ENCODE results near the gene CARS2. TPM values are rescaled to one million over a fixed set of nuclear protein-coding genes. Genes with fewer than 3 reads are reported as not detected.

The CARS2 gene
- total RNA-seq, 2 experiments from 2014 or later: 51.8 to 53.5 TPM

- H3K9me3 Mint-ChIP-seq: no peaks in the 10 kb centered on the region
- DNase-seq: no peak
- no peaks in the 10 kb centered on the region for H3K27me3 Mint-ChIP-seq
- CTCF ChIA-PET: interaction anchor here (1.0 to 1.2 kb wide), 2 partner anchors 8 to 259 kb away, joined by 3 read pairs; no protein-coding TSS in a partner anchor
- peaks cover 24% of the 10 kb centered on the region for H3K36me3 Mint-ChIP-seq (ENCODE audit: low read depth)
- POLR2A ChIA-PET: interaction anchor here (2.2 kb wide), 1 partner anchor 30 kb away, joined by 11 read pairs; the partner anchor contains the start of gene NAXD
- no peak overlapping the region for H3K4me3 Mint-ChIP-seq
- H3K4me1 Mint-ChIP-seq: peaks cover 3% of the 10 kb centered on the region
- H3K27ac Mint-ChIP-seq: no peak overlapping the region
These were observed 60.2 kb downstream of the CARS2 start for GRCh38 chr13:110645750-110646149.

GRCh38 chr13:110644892-110645521 is 60.9 kb downstream of the CARS2 start:
- ChIA-PET CTCF (interaction anchor here (0.9 to 1.4 kb wide), 7 partner anchors 9 to 260 kb away, joined by 3 to 9 read pairs (median 4); no protein-coding TSS in a partner anchor), POLR2A (interaction anchor here (1.1 to 2.2 kb wide), 3 partner anchors 29 to 70 kb away, joined by 4 to 11 read pairs (median 6); partner anchors contain the start of gene NAXD)
- H3K4me1 Mint-ChIP-seq: peaks cover 3% of the 10 kb centered on the region
- H3K27ac Mint-ChIP-seq: no peak overlapping the region
- no peak overlapping the region for H3K4me3 Mint-ChIP-seq
- no peaks in the 10 kb centered on the region for H3K27me3 Mint-ChIP-seq
- no peaks in the 10 kb centered on the region for H3K9me3 Mint-ChIP-seq
- DNase-seq: peak; percentile 64
- peaks cover 29% of the 10 kb centered on the region for H3K36me3 Mint-ChIP-seq (ENCODE audit: low read depth)

- no peaks in the 10 kb centered on the region for H3K27me3 Mint-ChIP-seq
- peaks cover 3% of the 10 kb centered on the region for H3K4me1 Mint-ChIP-seq
- POLR2A ChIA-PET: interaction anchor here (1.5 to 2.2 kb wide), 2 partner anchors 28 to 69 kb away, joined by 6 to 11 read pairs; partner anchors contain the start of gene NAXD
- CTCF ChIA-PET: interaction anchor here (1.3 to 1.4 kb wide), 3 partner anchors 156 to 178 kb away, joined by 4 to 9 read pairs (median 4); no protein-coding TSS in a partner anchor
- DNase-seq: no peak
- peaks cover 39% of the 10 kb centered on the region for H3K36me3 Mint-ChIP-seq (ENCODE audit: low read depth)
- H3K9me3 Mint-ChIP-seq: no peaks in the 10 kb centered on the region
- no peak overlapping the region for H3K4me3 Mint-ChIP-seq
- H3K27ac Mint-ChIP-seq: no peak overlapping the region
These were observed 62.0 kb downstream of the CARS2 start for GRCh38 chr13:110643768-110644421.

GRCh38 chr13:110643324-110643723 is 62.6 kb downstream of the CARS2 start:
- peaks cover 42% of the 10 kb centered on the region for H3K36me3 Mint-ChIP-seq (ENCODE audit: low read depth)
- DNase-seq: no peak
- H3K4me3 Mint-ChIP-seq: no peak overlapping the region
- CTCF ChIA-PET: no interaction called here
- POLR2A ChIA-PET: no interaction called here
- H3K4me1 Mint-ChIP-seq: peaks cover 3% of the 10 kb centered on the region
- H3K27me3 Mint-ChIP-seq: no peaks in the 10 kb centered on the region
- H3K27ac Mint-ChIP-seq: no peak overlapping the region
- no peaks in the 10 kb centered on the region for H3K9me3 Mint-ChIP-seq

- CTCF ChIA-PET: no interaction called here
- no peak overlapping the region for H3K4me3 Mint-ChIP-seq
- H3K4me1 Mint-ChIP-seq: peaks cover 3% of the 10 kb centered on the region
- peaks cover 41% of the 10 kb centered on the region for H3K36me3 Mint-ChIP-seq (ENCODE audit: low read depth)
- POLR2A ChIA-PET: no interaction called here
- no peak overlapping the region for H3K27ac Mint-ChIP-seq
- DNase-seq: no peak
- H3K9me3 Mint-ChIP-seq: no peaks in the 10 kb centered on the region
- no peaks in the 10 kb centered on the region for H3K27me3 Mint-ChIP-seq
These were observed 63.5 kb downstream of the CARS2 start for GRCh38 chr13:110642291-110642981.

GRCh38 chr13:110641055-110642015 is 64.6 kb downstream of the CARS2 start:
- DNase-seq: no peak
- Mint-ChIP-seq H3K27ac (no peak overlapping the region), H3K9me3 (no peaks in the 10 kb centered on the region), H3K4me1 (peaks cover 3% of the 10 kb centered on the region), H3K27me3 (no peaks in the 10 kb centered on the region), H3K4me3 (no peak overlapping the region), H3K36me3 (ENCODE audit: low read depth) (peaks cover 48% of the 10 kb centered on the region)
- POLR2A ChIA-PET: interaction anchor here (1.1 to 3.2 kb wide), 2 partner anchors 11 to 71 kb away, joined by 3 to 10 read pairs; no protein-coding TSS in a partner anchor
- CTCF ChIA-PET: interaction anchor here (1.3 kb wide), 1 partner anchor 185 kb away, joined by 3 read pairs; no protein-coding TSS in a partner anchor

GRCh38 chr13:110640591-110641029 is 65.3 kb downstream of the CARS2 start:
- H3K27me3 Mint-ChIP-seq: no peaks in the 10 kb centered on the region
- peak overlapping the region; percentile 21 for H3K27ac Mint-ChIP-seq
- ChIA-PET POLR2A (interaction anchor here (1.1 to 3.2 kb wide), 3 partner anchors 10 to 72 kb away, joined by 3 to 10 read pairs (median 4); partner anchors contain the start of gene NAXD), CTCF (interaction anchor here (1.3 kb wide), 1 partner anchor 185 kb away, joined by 3 read pairs; no protein-coding TSS in a partner anchor)
- H3K36me3 Mint-ChIP-seq (ENCODE audit: low read depth): peaks cover 54% of the 10 kb centered on the region
- peaks cover 3% of the 10 kb centered on the region for H3K4me1 Mint-ChIP-seq
- no peak for DNase-seq
- no peak overlapping the region for H3K4me3 Mint-ChIP-seq
- H3K9me3 Mint-ChIP-seq: no peaks in the 10 kb centered on the region

- Mint-ChIP-seq H3K36me3 (ENCODE audit: low read depth) (peaks cover 56% of the 10 kb centered on the region), H3K9me3 (no peaks in the 10 kb centered on the region), H3K4me1 (peaks cover 3% of the 10 kb centered on the region), H3K27me3 (no peaks in the 10 kb centered on the region), H3K4me3 (no peak overlapping the region), H3K27ac (peak overlapping the region; percentile 21)
- CTCF ChIA-PET: no interaction called here
- POLR2A ChIA-PET: interaction anchor here (1.1 to 3.2 kb wide), 3 partner anchors 9 to 72 kb away, joined by 3 to 10 read pairs (median 4); partner anchors contain the start of gene NAXD
- DNase-seq: no peak
These were observed 66.0 kb downstream of the CARS2 start for GRCh38 chr13:110639935-110640334.

GRCh38 chr13:110638814-110639806 is 66.8 kb downstream of the CARS2 start:
- no peak for DNase-seq
- POLR2A ChIA-PET: interaction anchor here (1.1 to 3.2 kb wide), 3 partner anchors 14 to 73 kb away, joined by 3 to 10 read pairs (median 4); partner anchors contain the start of gene NAXD
- H3K27ac Mint-ChIP-seq: no peak overlapping the region
- no peaks in the 10 kb centered on the region for H3K4me1 Mint-ChIP-seq
- CTCF ChIA-PET: no interaction called here
- no peaks in the 10 kb centered on the region for H3K9me3 Mint-ChIP-seq
- no peaks in the 10 kb centered on the region for H3K27me3 Mint-ChIP-seq
- H3K36me3 Mint-ChIP-seq (ENCODE audit: low read depth): peaks cover 59% of the 10 kb centered on the region
- no peak overlapping the region for H3K4me3 Mint-ChIP-seq

- no peaks in the 10 kb centered on the region for H3K4me1 Mint-ChIP-seq
- ChIA-PET POLR2A (interaction anchor here (1.1 kb wide), 1 partner anchor 15 kb away, joined by 3 read pairs; no protein-coding TSS in a partner anchor), CTCF (no interaction called here)
- no peak overlapping the region for H3K27ac Mint-ChIP-seq
- no peaks in the 10 kb centered on the region for H3K27me3 Mint-ChIP-seq
- H3K4me3 Mint-ChIP-seq: no peak overlapping the region
- no peak for DNase-seq
- no peaks in the 10 kb centered on the region for H3K9me3 Mint-ChIP-seq
- peaks cover 57% of the 10 kb centered on the region for H3K36me3 Mint-ChIP-seq (ENCODE audit: low read depth)
These were observed 67.7 kb downstream of the CARS2 start for GRCh38 chr13:110638257-110638656.

GRCh38 chr13:110637747-110638146 is 68.2 kb downstream of the CARS2 start:
- Mint-ChIP-seq H3K27ac (no peak overlapping the region), H3K4me1 (no peaks in the 10 kb centered on the region), H3K36me3 (ENCODE audit: low read depth) (peaks cover 52% of the 10 kb centered on the region), H3K4me3 (no peak overlapping the region), H3K27me3 (no peaks in the 10 kb centered on the region), H3K9me3 (no peaks in the 10 kb centered on the region)
- no peak for DNase-seq
- ChIA-PET POLR2A (no interaction called here), CTCF (no interaction called here)
